Gastrocnemius medialis (tissue), 4 donors: ENCODE results near the gene ARRDC1.

ENCODE experiments used
- CTCF ChIP-seq, 5 experiments: fragments of 450-650 bp in 3 of 5; fragments of 200-600 bp in 2 of 5; sonication (generic) in 2 of 5; IDR thresholded peaks in 4 of 5; conservative IDR thresholded peaks in 1 of 5; 1 replicate in 4 of 5; 2 replicates in 1 of 5; pipeline ENCODE4 v1.5.1; 2016 to 2019; ENCODE audit warnings: antibody characterized with exemption in 5 of 5, mild to moderate bottlenecking in 3 of 5, moderate library complexity in 3 of 5
- POLR2A ChIP-seq, 2 donors: fragments of 450-650 bp; IDR thresholded peaks; one replicate each; pipeline ENCODE4 v1.6.1; 2017; ENCODE audit warnings: antibody characterized with exemption in 2 of 2, mild to moderate bottlenecking in 2 of 2, moderate library complexity in 2 of 2

GRCh38 chr9:137614631-137615386 is 9.3 kb downstream of the ARRDC1 start:
- TF ChIP-seq CTCF (IDR thresholded peaks at IDR 0.05 in 4 of 5, conservative IDR thresholded peaks at IDR 0.05 in 1 of 5) = no peak
- no peak for TF ChIP-seq POLR2A (IDR thresholded peaks at IDR 0.05)
